Kidney (tissue), 14 donors: ENCODE results near the gene STOX2. TPM values are rescaled to one million over a fixed set of nuclear protein-coding genes. Genes with fewer than 3 reads are reported as not detected.

Source experiments
- DNase-seq, 5 donors: peaks; one replicate each; pipeline ENCODE4 v3.0.0-alpha.2; 2013 to 2020
- FAIRE-seq: peaks from 2 replicates; lab custom pipeline; 2012; peaks lifted over from hg19 to GRCh38; lab: Jason Lieb, UNC
- H3K27ac ChIP-seq, 2 donors: one replicate each; pipeline ENCODE4 v1.7.0; 2013; ENCODE audit warnings: low read depth in 2 of 2, low read length in 2 of 2, inconsistent platforms in 1 of 2
- H3K27me3 ChIP-seq: one replicate; pipeline ENCODE4 v1.7.1; 2013; ENCODE audit warnings: low read length, inconsistent platforms; ENCODE audit not compliant: control insufficient read depth, insufficient read depth
- H3K36me3 ChIP-seq, 3 donors: one replicate each; pipeline versions ENCODE4 v1.7.0 to v1.7.1; 2013; ENCODE audit warnings: low read length in 3 of 3, control low read depth in 1 of 3, inconsistent platforms in 1 of 3; ENCODE audit not compliant: insufficient read depth in 3 of 3, control insufficient read depth in 2 of 3
- H3K4me1 ChIP-seq, 3 donors: one replicate each; pipeline versions ENCODE4 v1.7.0 to v1.7.1; 2013; ENCODE audit warnings: low read length in 3 of 3, inconsistent platforms in 1 of 3, low read depth in 1 of 3; ENCODE audit not compliant: control insufficient read depth in 2 of 3, insufficient read depth in 2 of 3
- H3K4me3 ChIP-seq, 3 donors: one replicate each; pipeline versions ENCODE4 v1.7.0 to v1.8.1; 2013; ENCODE audit warnings: low read length in 3 of 3, control low read depth in 1 of 3, inconsistent platforms in 1 of 3
- H3K9ac ChIP-seq, 3 donors: one replicate each; pipeline versions ENCODE4 v1.7.0 to v1.7.1; 2013; ENCODE audit warnings: low read length in 3 of 3, control low read depth in 1 of 3, inconsistent platforms in 1 of 3
- H3K9me3 ChIP-seq, 3 donors: one replicate each; pipeline versions ENCODE4 v1.7.0 to v1.7.1; 2013; ENCODE audit warnings: low read length in 3 of 3, control low read depth in 1 of 3, inconsistent platforms in 1 of 3; ENCODE audit not compliant: control insufficient read depth in 2 of 3, insufficient read depth in 1 of 3
- CTCF ChIP-seq: IDR thresholded peaks from 3 replicates; pipeline ENCODE4 v1.5.1; 2012; ENCODE audit warnings: mild to moderate bottlenecking, moderate library complexity, borderline replicate concordance; ENCODE audit not compliant: insufficient read depth; ENCODE audit errors: extremely low read depth
- intact Hi-C: fragments of 100-400 bp; cut with DNase I; formaldehyde crosslinking; loops from one replicate; pipeline ENCODE4 v1.11.1; 2022
- polyA plus RNA-seq: library from polyadenylated mRNA; stranded (reverse); fragments of 350-450 nt; fragmentation: Illumina TruSeq; extraction: RNeasy Lipid Tissue Mini Kit (QIAGEN cat#74804); gene quantifications from one replicate; pipeline ENCODE4 v1.2.3, GENCODE V29; 2014; ENCODE audit warnings: low read depth, low replicate concordance; ENCODE audit not compliant: insufficient read depth
- total RNA-seq: library from RNA; stranded (reverse); fragmentation: NEBNext Ultra II Directional; extraction: Animal tissue kit (Norgen Biotek cat#: 25700); gene quantifications from one replicate; pipeline ENCODE4 v1.2.1, GENCODE V29; 2021
- donor health status: control.
- donor health status: control.
- donor health status: control.
- donor health status: control.
- donor health status: control.
- donor health status: DM: yes; HTN: yes; CAD: no.
- donor health status: Normal renal cell carcinoma (clear cell type).

Gene STOX2
- total and polyA plus RNA-seq, 2 donors from 2014 or later: 0.69 to 31.8 TPM

GRCh38 chr4:183988874-183989273 lies 83.8 kb downstream of the STOX2 start:
- Histone ChIP-seq H3K36me3 (no peaks in the 10 kb centered on the region), H3K9ac (no peak overlapping the region), H3K4me1 (peaks cover 0 to 10% (median 0%) of the 10 kb centered on the region in 3 donors), H3K27me3 (no peaks in the 10 kb centered on the region), H3K27ac (no peak overlapping the region), H3K9me3 (no peaks in the 10 kb centered on the region), H3K4me3 (no peak overlapping the region)
- TF ChIP-seq CTCF: no peak
- intact Hi-C loops: no loop called here
- FAIRE-seq (no peak), DNase-seq (no peak)

- H3K9ac ChIP-seq: no peak overlapping the region
- peaks cover 0 to 10% (median 0%) of the 10 kb centered on the region in 3 donors for H3K4me1 ChIP-seq
- DNase-seq: peak in 2 of 5 donors; percentile 70 to 87
- intact Hi-C loops: no loop called here
- no peaks in the 10 kb centered on the region for H3K27me3 ChIP-seq
- TF ChIP-seq CTCF: no peak
- H3K4me3 ChIP-seq: no peak overlapping the region
- no peak for FAIRE-seq
- H3K9me3 ChIP-seq: no peaks in the 10 kb centered on the region
- no peak overlapping the region for H3K27ac ChIP-seq
- H3K36me3 ChIP-seq: no peaks in the 10 kb centered on the region
These were observed 84.4 kb downstream of the STOX2 start for GRCh38 chr4:183989461-183989860.

- Histone ChIP-seq H3K9me3 (no peaks in the 10 kb centered on the region), H3K27me3 (no peaks in the 10 kb centered on the region), H3K36me3 (no peaks in the 10 kb centered on the region), H3K4me3 (no peak overlapping the region), H3K9ac (no peak overlapping the region), H3K27ac (no peak overlapping the region), H3K4me1 (peaks cover 0 to 10% (median 0%) of the 10 kb centered on the region in 3 donors)
- no peak for TF ChIP-seq CTCF
- intact Hi-C loops: no loop called here
- FAIRE-seq (no peak), DNase-seq (no peak)
These were observed 84.8 kb downstream of the STOX2 start for GRCh38 chr4:183989931-183990330.

GRCh38 chr4:183993676-183994075 lies 88.6 kb downstream of the STOX2 start:
- H3K36me3 ChIP-seq: no peaks in the 10 kb centered on the region
- TF ChIP-seq CTCF: no peak
- H3K27me3 ChIP-seq: no peaks in the 10 kb centered on the region
- no peak overlapping the region for H3K27ac ChIP-seq
- FAIRE-seq (no peak), DNase-seq (no peak)
- H3K4me3 ChIP-seq: no peak overlapping the region
- no peak overlapping the region for H3K9ac ChIP-seq
- intact Hi-C loops: no loop called here
- H3K4me1 ChIP-seq: no peaks in the 10 kb centered on the region
- H3K9me3 ChIP-seq: no peaks in the 10 kb centered on the region
